DOHH2 (cell line): Measurements from ENCODE around the gene OR8D1.

ENCODE experiments used
- H3F3A ChIP-seq: fragments of 200-600 bp; sonication (generic), shearing (Covaris generic); 2 replicates; pipeline ENCODE4 v1.6.0; 2016; ENCODE audit warnings: antibody characterized with exemption, mild to moderate bottlenecking; ENCODE audit not compliant: control insufficient read depth, insufficient read depth
- H3K27ac ChIP-seq: fragments of 200-600 bp; sonication (generic); 2 replicates; pipeline ENCODE4 v1.5.1; 2014; ENCODE audit warnings: low read depth, mild to moderate bottlenecking, low read length, moderate library complexity
- H3K27me3 ChIP-seq: fragments of 200-600 bp; sonication (generic); 2 replicates; pipeline ENCODE4 v1.6.1; 2014; ENCODE audit warnings: mild to moderate bottlenecking, low read length, mixed read lengths; ENCODE audit not compliant: control insufficient read depth
- H3K36me3 ChIP-seq: fragments of 200-600 bp; sonication (generic); 2 replicates; pipeline ENCODE4 v1.6.1; 2014; ENCODE audit warnings: mild to moderate bottlenecking, low read length, moderate library complexity, mixed read lengths; ENCODE audit not compliant: control insufficient read depth
- H3K4me1 ChIP-seq: fragments of 200-600 bp; sonication (generic); 2 replicates; pipeline ENCODE4 v1.6.1; 2014; ENCODE audit warnings: mild to moderate bottlenecking, low read length, mixed read lengths; ENCODE audit not compliant: control insufficient read depth
- H3K4me2 ChIP-seq: fragments of 200-600 bp; sonication (generic); 2 replicates; pipeline ENCODE4 v1.6.0; 2014; ENCODE audit warnings: mild to moderate bottlenecking, low read length, moderate library complexity
- H3K4me3 ChIP-seq: fragments of 200-600 bp; sonication (generic); 2 replicates; pipeline ENCODE4 v1.5.1; 2014; ENCODE audit warnings: mild to moderate bottlenecking, low read length, mixed read lengths
- H3K79me2 ChIP-seq: fragments of 200-600 bp; sonication (generic); 2 replicates; pipeline ENCODE4 v1.6.1; 2014; ENCODE audit warnings: mild to moderate bottlenecking, low read length, mixed read lengths; ENCODE audit not compliant: control insufficient read depth
- H3K9me2 ChIP-seq: fragments of 200-600 bp; sonication (generic); replicated peaks from 2 replicates; pipeline ENCODE4 v1.6.1; 2014; ENCODE audit warnings: mild to moderate bottlenecking, low read length, mixed read lengths; ENCODE audit not compliant: control insufficient read depth
- H3K9me3 ChIP-seq: fragments of 200-600 bp; sonication (generic); 2 replicates; pipeline ENCODE4 v1.6.1; 2014; ENCODE audit warnings: antibody characterized with exemption, low read length, mixed read lengths; ENCODE audit not compliant: control insufficient read depth, insufficient read depth
- H4K20me1 ChIP-seq: fragments of 200-600 bp; sonication (generic); 2 replicates; pipeline ENCODE4 v1.6.0; 2014; ENCODE audit warnings: low read depth, mild to moderate bottlenecking, antibody characterized with exemption, low read length, moderate library complexity; ENCODE audit not compliant: control insufficient read depth, insufficient read depth
- CTCF ChIP-seq: fragments of 200-600 bp; sonication (generic); IDR thresholded peaks from one replicate; pipeline ENCODE4 v1.5.1; 2014; ENCODE audit warnings: antibody characterized with exemption, mild to moderate bottlenecking, low read depth, low read length; ENCODE audit not compliant: poor library complexity, severe bottlenecking
- EZH2phosphoT487 ChIP-seq: fragments of 200-600 bp; sonication (generic); IDR thresholded peaks from 2 replicates; pipeline ENCODE4 v1.6.1; 2017; ENCODE audit warnings: borderline replicate concordance, mild to moderate bottlenecking, antibody characterized with exemption, low read length, moderate library complexity, mixed read lengths

The OR8D1 gene

GRCh38 chr11:124344346-124344745 is 30.6 kb upstream of the OR8D1 start:
- Histone ChIP-seq H3K9me2 (no peaks in the 10 kb centered on the region), H3K36me3 (no peaks in the 10 kb centered on the region), H3K9me3 (no peaks in the 10 kb centered on the region), H3K27ac (no peak overlapping the region), H3K79me2 (no peaks in the 10 kb centered on the region), H3F3A (no peaks in the 10 kb centered on the region), H3K4me2 (no peak overlapping the region), H4K20me1 (no peaks in the 10 kb centered on the region), H3K4me1 (no peaks in the 10 kb centered on the region), H3K27me3 (no peaks in the 10 kb centered on the region), H3K4me3 (no peak overlapping the region)
- TF ChIP-seq EZH2phosphoT487 = no peak
- no peak for TF ChIP-seq CTCF

- no peaks in the 10 kb centered on the region for H3K9me3 ChIP-seq
- H3K4me1 ChIP-seq = no peaks in the 10 kb centered on the region
- H3K9me2 ChIP-seq = no peaks in the 10 kb centered on the region
- no peaks in the 10 kb centered on the region for H3F3A ChIP-seq
- H3K4me2 ChIP-seq = no peak overlapping the region
- H4K20me1 ChIP-seq = no peaks in the 10 kb centered on the region
- H3K79me2 ChIP-seq = no peaks in the 10 kb centered on the region
- H3K27me3 ChIP-seq = peaks cover 4% of the 10 kb centered on the region; the same call in 1 of the 2 replicates
- no peak overlapping the region for H3K27ac ChIP-seq
- H3K4me3 ChIP-seq = no peak overlapping the region
- H3K36me3 ChIP-seq = no peaks in the 10 kb centered on the region
- no peak for TF ChIP-seq CTCF
- TF ChIP-seq EZH2phosphoT487 = no peak
Observed at GRCh38 chr11:124340142-124340447, 26.3 kb upstream of the OR8D1 start.

- Histone ChIP-seq H3K36me3 (no peaks in the 10 kb centered on the region), H3K27me3 (peaks cover 4% of the 10 kb centered on the region; the same call in 1 of the 2 replicates), H3K4me1 (no peaks in the 10 kb centered on the region), H3K27ac (no peak overlapping the region), H3K4me3 (no peak overlapping the region), H3F3A (no peaks in the 10 kb centered on the region), H3K9me2 (no peaks in the 10 kb centered on the region), H3K4me2 (no peak overlapping the region), H4K20me1 (no peaks in the 10 kb centered on the region), H3K9me3 (no peaks in the 10 kb centered on the region), H3K79me2 (no peaks in the 10 kb centered on the region)
- TF ChIP-seq CTCF = no peak
- TF ChIP-seq EZH2phosphoT487 = no peak
Observed at GRCh38 chr11:124339396-124340141, 25.8 kb upstream of the OR8D1 start.
